ENCODE data around the gene C4orf50.

GRCh38 chr4:6019316-6020263 is 1.4 kb upstream of the C4orf50 start:
- peak; percentile 75 for TF ChIP-seq CTCF (IDR thresholded peaks at IDR 0.05; ENCODE audit: low read depth, low read length)
- TF ChIP-seq EZH2phosphoT487 (IDR thresholded peaks at IDR 0.05; ENCODE audit: low read depth) = no peak
